GM12892 (cell line): ENCODE measurements around the gene SPACA7.

Experiments
- POLR2AphosphoS5 ChIP-seq: IDR thresholded peaks from 2 replicates; pipeline ENCODE4 v1.6.1; 2011; ENCODE audit warnings: low read depth, low read length, control low read depth
- TAF1 ChIP-seq: IDR thresholded peaks from 2 replicates; pipeline ENCODE4 v1.6.1; 2011; ENCODE audit warnings: low read depth, mild to moderate bottlenecking, control low read depth, low read length, borderline replicate concordance

DNA sequence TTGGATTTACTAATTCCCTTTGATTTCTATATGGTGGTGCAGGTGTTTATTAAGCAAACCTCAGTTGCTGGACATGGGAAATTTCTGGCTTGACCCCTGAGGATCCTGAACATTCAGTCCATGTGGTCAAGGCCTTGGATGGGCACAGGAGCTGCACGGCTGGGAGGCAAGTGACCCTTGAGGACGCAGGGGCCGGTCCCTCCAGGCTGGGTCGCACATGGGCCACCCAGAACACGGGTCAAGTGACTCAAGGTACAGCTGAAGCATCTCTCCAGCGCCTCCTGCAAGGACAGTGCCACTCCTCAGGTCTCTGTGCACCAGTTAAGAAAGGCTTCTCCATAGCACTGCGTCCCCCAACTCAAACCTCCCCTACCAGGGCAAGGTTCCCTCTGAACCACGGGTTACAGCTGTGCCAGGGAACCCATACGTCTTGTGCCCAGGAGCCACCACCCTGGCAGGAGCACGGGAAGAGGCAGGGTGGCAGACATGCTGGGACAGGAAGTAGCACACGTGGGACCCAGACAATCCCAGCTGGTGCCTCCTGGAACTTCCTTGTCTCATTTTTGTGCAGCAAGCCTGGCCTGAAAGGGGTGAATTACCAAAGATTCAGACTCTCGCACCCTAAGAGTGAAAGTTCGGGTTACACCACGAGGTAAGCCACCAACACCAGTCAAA lies 93.1 kb downstream of the SPACA7 start:
- no peak for TF ChIP-seq TAF1
- TF ChIP-seq POLR2AphosphoS5: no peak
